Heart left ventricle (tissue), 13 donors: ENCODE results near the gene RNF224.

Experiments used
- POLR2A ChIP-seq, 2 donors: fragments of 450-650 bp; IDR thresholded peaks; one replicate each; pipeline ENCODE4 v1.6.1; 2017; ENCODE audit warnings: antibody characterized with exemption in 2 of 2, mild to moderate bottlenecking in 2 of 2, moderate library complexity in 2 of 2
- TF ChIP-seq, protein P1 (sequence below), 12 donors: fragments of 200-600 bp; sonication (generic) in 4 of 12; IDR thresholded peaks; one replicate each; pipeline versions ENCODE4 v1.5.0 to v1.8.0; 2018 to 2022; ENCODE audit warnings: antibody characterized with exemption in 12 of 12, mild to moderate bottlenecking in 5 of 12
- donor health status: ischemic (EF 13 %, LVEDD 7.1; RV severe dilation, severe dysfunction).
- donor health status: DM: no; HTN: yes; CAD: no.
- donor health status: DM: no; HTN: no; CAD: no.
- donor health status: ischemic (EF 25% LVEDD 6.9; RV normal size, moderate dysfunction).
- donor health status: ischemic (EF 25% LVEDD 5.7; RV mildly dilated, moderate dysfunction).
- donor health status: ischemic (EF 35%, LVEDD 5.7; RV mildly dilated, moderate dysfunction).
- donor health status: nonischemic (EF 11% LVEDD 7.7; RV severe dilation, severe dysfunction).
- donor health status: DM: yes; HTN: yes; CAD: no.
- donor health status: PGD.
- donor health status: ischemic (EF 29% LVEDD 5.4; RV normal size, mild dysfunction).
- donor health status: nonischemic (EF 23%, LVEDD 6.1; RV moderate dilation, normal function).

DNA sequence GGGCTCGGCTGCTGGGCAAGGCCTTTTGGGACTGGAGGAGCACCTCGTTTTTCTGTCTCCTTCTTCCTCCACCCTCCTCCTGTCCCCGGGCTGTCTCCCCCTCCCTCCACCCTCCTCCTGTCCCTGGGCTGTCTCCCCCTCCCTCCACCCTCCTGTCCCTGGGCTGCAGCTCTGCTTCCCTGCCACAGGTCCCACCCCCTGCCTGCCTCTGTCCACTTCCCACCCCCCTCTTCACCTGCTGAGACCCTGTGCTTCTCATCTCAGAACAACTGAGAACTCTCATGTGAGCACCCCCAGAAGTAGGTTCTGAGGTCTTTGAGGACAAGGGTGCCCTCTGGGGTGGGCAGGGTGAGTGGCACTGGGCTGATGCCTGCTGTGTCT, 44.4 kb downstream of the RNF224 start:
- no peak for TF ChIP-seq POLR2A (IDR thresholded peaks at IDR 0.05)
- TF ChIP-seq, protein P1, sequence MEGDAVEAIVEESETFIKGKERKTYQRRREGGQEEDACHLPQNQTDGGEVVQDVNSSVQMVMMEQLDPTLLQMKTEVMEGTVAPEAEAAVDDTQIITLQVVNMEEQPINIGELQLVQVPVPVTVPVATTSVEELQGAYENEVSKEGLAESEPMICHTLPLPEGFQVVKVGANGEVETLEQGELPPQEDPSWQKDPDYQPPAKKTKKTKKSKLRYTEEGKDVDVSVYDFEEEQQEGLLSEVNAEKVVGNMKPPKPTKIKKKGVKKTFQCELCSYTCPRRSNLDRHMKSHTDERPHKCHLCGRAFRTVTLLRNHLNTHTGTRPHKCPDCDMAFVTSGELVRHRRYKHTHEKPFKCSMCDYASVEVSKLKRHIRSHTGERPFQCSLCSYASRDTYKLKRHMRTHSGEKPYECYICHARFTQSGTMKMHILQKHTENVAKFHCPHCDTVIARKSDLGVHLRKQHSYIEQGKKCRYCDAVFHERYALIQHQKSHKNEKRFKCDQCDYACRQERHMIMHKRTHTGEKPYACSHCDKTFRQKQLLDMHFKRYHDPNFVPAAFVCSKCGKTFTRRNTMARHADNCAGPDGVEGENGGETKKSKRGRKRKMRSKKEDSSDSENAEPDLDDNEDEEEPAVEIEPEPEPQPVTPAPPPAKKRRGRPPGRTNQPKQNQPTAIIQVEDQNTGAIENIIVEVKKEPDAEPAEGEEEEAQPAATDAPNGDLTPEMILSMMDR (IDR thresholded peaks at IDR 0.05), result no peak
